Daoy (cell line): ENCODE measurements around the gene NONO. TPM values are rescaled to one million over a fixed set of nuclear protein-coding genes. Genes with fewer than 3 reads are reported as not detected.
"Not testable (repeated sequence)": the region's sequence is repeated elsewhere in the genome, so short reads cannot be mapped to it uniquely, and the experiment has no call there.

Experiments
- DNase-seq: peaks from one replicate; pipeline ENCODE4 v3.0.0-alpha.2; 2015; ENCODE audit warnings: low read depth
- total RNA-seq: library from RNA; depleted of rRNA; stranded (reverse); fragments of >200 nt; shearing (Covaris generic); gene quantifications from 2 replicates; pipeline ENCODE4 v1.2.3, GENCODE V29; 2014

Gene NONO
- total RNA-seq, 1 experiment from 2014 or later: 418 TPM

GRCh38 chrX:71282514-71283402 lies 677 bp upstream of the NONO start:
- DNase-seq: no peak

- no peak for DNase-seq
Measured at GRCh38 chrX:71285929-71286328, 2.5 kb downstream of the NONO start.

- no peak for DNase-seq
Measured at GRCh38 chrX:71291381-71291780, 7.9 kb downstream of the NONO start.

DNA sequence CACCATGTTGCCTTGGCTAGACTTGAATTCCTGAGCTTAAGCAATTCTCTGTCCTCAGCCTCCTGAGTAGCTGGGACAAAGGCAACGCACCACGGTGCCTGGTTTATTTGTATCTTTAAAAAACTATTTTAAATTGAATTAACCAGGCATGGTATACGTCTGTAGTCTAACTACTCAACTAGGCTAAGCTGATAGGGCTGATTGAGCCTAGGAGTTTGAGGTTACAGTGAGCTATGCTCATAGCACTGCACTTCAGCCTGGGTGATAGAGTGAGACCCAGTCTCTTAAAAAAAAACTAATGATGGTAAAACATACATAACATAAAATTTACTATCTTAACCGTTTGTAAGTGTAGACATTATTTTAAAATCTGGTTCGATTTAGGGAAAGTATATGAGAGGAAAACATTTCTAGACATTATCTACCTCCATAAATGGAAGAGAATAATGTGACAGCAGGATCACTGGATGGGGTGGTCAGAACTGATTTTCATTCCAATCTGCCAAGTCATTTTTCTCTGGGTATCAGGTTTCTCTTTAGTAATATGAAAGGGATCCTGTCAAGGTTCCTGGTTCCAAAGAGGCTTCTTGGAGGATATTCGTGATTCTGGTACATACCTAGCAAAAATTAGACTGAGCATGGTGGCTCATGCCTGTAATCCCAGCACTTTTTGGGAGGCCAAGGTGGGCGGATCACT lies 9.4 kb downstream of the NONO start:
- DNase-seq: peak; percentile 17

DNA sequence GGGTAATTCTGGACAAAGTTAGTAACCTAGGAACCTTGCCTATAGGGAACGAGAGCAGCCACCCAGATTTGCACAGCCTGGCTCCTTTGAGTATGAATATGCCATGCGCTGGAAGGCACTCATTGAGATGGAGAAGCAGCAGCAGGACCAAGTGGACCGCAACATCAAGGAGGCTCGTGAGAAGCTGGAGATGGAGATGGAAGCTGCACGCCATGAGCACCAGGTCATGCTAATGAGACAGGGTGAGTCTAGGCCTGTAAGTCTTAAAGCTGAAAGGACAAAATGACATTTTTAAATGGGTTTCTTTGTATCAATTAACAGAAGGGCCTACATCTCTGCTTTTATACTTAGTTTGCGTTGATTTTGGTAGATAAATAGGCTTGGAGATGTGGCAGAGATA lies 13.4 kb downstream of the NONO start:
- DNase-seq: no peak

- DNase-seq: no peak
Measured at GRCh38 chrX:71298119-71298518, 14.7 kb downstream of the NONO start.

DNA sequence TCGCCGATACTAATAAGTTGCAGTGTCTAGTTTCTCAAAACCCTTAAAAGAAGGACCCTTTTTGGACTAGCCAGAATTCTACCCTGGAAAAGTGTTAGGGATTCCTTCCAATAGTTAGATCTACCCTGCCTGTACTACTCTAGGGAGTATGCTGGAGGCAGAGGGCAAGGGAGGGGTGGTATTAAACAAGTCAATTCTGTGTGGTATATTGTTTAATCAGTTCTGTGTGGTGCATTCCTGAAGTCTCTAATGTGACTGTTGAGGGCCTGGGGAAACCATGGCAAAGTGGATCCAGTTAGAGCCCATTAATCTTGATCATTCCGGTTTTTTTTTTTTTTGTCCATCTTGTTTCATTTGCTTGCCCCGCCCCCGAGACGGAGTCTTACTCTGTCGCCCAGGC lies 16.6 kb downstream of the NONO start:
- not testable (repeated sequence) for DNase-seq

DNA sequence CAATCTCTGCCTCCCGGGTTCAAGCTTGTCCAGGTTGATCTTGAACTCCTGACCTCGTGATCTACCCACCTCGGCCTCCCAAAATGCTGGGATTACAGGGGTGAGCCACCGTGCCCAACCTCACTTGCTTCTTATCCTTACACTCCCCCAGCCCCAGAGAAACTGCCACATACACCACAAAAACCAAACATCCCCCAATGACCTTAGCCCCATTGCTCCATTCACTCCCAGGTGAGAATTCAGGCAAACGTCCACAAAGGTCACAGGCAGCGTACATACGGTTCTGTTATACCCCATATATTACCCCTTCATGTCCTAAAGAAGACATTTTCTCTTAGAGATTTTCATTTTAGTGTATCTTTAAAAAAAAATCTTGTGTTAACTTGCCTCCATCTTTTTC lies 17.1 kb downstream of the NONO start:
- DNase-seq: not testable (repeated sequence)

- DNase-seq: no peak
Measured at GRCh38 chrX:71301195-71301924, 17.9 kb downstream of the NONO start, which contains the start of gene ITGB1BP2. TSS of gene ITGB1BP2 (plus strand) at chrX:71301750. CDS start at chrX:71301807, 57 bp downstream.

DNA sequence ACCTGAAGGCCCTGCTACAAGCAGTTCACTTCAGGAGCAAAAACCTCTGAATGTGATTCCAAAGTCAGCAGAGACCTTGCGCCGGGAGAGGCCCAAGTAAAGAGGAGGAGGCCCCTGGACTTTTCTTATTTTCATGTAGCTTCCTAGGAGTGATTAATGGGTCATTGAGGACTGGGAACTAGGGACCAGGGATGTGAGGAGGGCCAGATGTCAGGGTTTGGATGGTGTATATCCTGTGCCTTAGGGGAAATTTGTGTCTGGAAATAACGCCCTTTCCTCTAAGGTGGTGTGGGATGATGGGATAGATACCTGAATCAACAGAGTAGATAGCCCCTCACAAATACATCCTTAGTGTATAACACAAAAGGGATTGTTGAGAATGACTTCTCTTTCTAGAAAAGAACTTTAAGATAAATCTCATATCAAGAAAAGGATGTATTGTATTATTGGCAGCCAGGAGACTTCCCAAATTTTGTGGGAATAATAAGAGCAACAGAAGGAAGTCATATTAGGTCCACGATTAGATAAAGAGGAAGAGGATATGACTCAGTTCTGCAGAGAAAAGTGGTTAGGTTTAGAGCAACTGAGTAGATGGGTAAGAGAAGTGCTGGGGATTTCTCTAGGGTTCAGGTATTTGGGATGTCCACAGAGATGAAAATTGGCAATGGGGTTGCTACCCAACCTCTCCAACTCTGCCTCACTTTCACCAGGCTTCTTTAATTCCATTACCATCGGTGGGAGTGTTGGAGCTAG lies 19.2 kb downstream of the NONO start:
- no peak for DNase-seq

GRCh38 chrX:71304561-71304960 lies 21.1 kb downstream of the NONO start:
- no peak for DNase-seq

DNA sequence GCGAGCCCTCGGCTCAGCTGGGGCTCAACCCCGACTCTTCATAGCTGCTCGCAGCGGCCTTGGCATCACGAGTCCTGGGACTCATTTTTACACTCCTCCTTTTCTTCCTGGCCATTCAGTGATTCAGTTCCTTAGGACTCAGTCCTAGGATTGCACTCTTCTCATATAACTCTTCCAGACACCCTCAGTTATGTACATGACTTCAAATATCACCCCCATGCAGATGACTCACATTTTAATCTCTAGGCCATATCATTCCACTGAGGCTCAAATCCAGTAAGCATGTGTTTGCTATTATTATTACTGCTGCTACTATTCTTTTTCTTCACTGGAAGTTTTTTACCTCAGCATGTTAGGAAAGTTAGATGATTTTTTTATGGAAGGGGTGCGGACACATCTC lies 32.5 kb downstream of the NONO start:
- no peak for DNase-seq

DNA sequence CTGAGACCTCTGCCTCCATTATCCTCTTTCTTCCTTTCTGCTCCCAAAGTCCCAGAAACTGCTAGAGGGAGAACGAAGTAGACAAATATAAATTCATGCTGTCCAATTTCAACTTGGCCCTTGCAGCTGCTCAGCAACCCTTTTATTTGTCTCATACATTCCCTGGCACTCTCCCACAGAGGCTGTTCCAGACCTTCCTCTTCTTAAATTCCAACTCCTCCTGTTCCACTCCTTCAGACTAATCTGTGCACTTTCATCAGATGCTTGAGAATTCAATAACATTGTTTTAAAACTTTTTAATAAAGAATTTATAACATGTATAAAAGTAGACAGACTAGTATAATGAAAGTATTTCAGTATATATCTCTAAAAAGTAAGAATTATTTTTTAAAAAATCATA lies 33.5 kb downstream of the NONO start:
- DNase-seq: not testable (repeated sequence)

- no peak for DNase-seq
Measured at GRCh38 chrX:71320126-71320525, 36.7 kb downstream of the NONO start.

DNA sequence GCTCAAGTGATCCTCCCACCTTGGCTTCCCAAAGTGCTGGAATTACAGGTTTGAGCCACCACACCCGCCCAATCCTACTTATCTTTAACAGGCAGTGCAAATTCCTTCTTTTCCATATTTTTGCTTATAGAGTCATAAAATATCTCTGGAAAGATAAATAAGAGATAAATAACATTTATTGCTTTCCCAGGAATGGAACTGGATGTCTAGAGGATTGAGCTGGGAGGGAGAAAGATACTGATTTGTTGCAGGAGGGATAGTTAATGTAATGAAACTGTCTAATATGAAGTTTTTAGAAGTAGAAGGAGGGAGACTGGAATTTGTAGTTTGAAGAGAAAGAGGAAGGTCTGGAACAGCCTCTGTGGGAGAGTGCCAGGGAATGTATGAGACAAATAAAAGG lies 38.3 kb downstream of the NONO start:
- no peak for DNase-seq

GRCh38 chrX:71324452-71324851 lies 41.0 kb downstream of the NONO start:
- DNase-seq: not testable (repeated sequence)

- DNase-seq: no peak
Measured at GRCh38 chrX:71326394-71326793, 43.0 kb downstream of the NONO start.

DNA sequence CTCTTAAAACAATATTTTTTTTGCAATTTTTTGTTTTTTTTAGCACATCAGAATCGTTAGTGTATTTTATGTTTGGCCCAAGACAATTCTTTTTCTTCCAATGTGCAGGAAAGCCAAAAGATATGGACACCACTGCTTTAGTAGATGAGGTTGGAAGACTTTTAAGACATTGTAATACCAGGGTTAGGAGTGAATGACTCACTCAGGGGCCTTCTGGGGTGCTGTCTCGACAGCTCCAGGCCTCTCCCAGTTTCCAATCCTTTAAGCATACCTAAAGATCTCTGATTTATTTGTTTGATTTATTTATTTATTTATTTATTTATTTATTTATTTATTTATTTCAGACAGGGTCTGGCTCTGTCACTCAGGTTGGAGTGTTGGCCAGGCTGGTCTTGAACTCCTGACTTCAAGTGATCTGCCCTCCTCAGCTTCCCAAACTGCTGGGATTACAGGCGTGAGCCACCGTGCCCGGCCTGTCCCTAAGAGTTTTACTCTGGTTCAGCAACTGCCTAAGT lies 65.8 kb downstream of the NONO start:
- not testable (repeated sequence) for DNase-seq

- not testable (repeated sequence) for DNase-seq
Measured at GRCh38 chrX:71349867-71350266, 66.4 kb downstream of the NONO start.
